HG02678 (cell line): ENCODE results near the gene WFDC9.
"Not testable (repeated sequence)": the region's sequence is repeated elsewhere in the genome, so short reads cannot be mapped to it uniquely, and the experiment has no call there.

Experiments used
- ATAC-seq: cut with Tn5 transposase; IDR thresholded peaks from one replicate; pipeline ENCODE4 v1.9.1; 2021; ENCODE audit warnings: mild to moderate bottlenecking, moderate library complexity; ENCODE audit not compliant: unreplicated experiment

Gene WFDC9

DNA sequence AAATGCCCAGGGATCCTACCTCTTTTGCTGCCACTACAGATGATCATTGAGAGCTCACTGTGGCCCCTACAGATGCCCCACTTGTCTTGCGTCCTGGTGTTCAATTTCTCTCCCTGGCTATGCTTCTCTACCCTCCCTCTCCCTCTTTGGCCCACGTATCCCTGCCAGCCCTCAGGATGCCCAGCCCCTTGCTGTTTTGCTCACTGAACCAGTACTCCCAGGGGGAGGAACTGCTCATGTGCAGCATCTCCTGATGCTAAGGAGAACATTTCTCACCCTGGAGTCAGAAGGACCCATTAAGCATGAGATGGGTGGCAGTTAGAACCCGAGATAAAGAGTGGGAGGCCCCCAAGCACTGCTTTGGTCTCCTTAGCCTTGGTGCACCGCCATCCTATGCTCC lies at the start of gene WFDC9:
Gene WFDC9, minus strand, starts transcription at position 101 of the 400 bp plus-strand sequence. CDS start 21,103 bp downstream, outside the sequence.
- no peak for ATAC-seq

DNA sequence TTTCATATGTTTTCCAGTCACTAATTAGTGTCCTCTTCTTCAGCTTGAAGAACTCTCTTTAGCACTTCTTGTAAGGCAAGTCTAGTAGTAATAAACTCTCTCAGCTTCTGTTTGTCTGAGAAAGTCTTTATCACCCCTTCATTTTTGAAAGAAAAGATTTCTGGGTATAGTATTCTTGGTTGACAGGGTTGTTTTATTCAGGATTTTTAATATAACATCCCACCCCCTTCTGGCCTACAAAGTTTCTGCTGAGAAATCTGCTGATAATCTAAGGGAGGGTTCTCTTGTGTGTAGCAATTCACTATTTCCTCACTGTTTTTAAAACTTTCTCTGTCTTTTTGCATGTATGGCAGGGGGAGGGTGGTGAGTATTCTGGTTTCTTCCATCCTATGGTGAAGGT lies 48.6 kb upstream of the WFDC9 start:
- no peak for ATAC-seq

- no peak for ATAC-seq
These were observed 41.7 kb upstream of the WFDC9 start for GRCh38 chr20:45672765-45673164.

- ATAC-seq: no peak
These were observed 39.1 kb upstream of the WFDC9 start, which contains the start of gene WFDC11 for GRCh38 chr20:45670139-45670538. Gene WFDC11, minus strand, starts transcription at chr20:45670239. Its CDS starts 19,639 bp downstream, at chr20:45650600.

GRCh38 chr20:45657038-45657437 lies 26.0 kb upstream of the WFDC9 start:
- not testable (repeated sequence) for ATAC-seq

GRCh38 chr20:45651726-45652125 lies 20.6 kb upstream of the WFDC9 start:
- ATAC-seq: not testable (repeated sequence)

DNA sequence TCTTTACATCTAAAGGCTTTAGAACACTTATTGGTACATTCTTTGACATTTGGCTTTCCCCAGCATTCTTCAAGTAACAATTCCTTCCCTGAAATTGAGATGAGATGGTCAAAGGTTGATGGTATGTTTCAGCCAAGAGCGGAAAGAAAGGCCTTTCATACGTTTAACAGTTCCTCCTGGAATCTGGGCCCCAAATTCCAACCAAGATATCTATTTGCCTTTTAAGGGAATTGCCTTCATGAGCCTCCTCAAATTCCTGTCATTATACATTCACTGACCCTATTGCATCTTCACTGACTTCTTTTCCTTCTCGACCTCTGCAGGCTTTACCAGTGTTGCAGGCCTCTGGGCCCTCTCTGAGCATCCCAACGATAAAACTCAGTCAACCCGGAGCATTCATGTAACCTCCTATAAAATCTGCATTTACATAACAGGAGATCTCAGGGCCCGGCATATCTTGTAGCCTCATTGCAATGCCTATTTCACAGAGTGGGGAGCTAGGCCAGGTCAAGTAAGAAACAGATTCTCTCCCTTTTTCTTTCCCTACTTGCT lies 18.3 kb upstream of the WFDC9 start:
- no peak for ATAC-seq

GRCh38 chr20:45647441-45648050 lies 16.5 kb upstream of the WFDC9 start:
- ATAC-seq: no peak

GRCh38 chr20:45646875-45647274 lies 15.8 kb upstream of the WFDC9 start:
- ATAC-seq: no peak

DNA sequence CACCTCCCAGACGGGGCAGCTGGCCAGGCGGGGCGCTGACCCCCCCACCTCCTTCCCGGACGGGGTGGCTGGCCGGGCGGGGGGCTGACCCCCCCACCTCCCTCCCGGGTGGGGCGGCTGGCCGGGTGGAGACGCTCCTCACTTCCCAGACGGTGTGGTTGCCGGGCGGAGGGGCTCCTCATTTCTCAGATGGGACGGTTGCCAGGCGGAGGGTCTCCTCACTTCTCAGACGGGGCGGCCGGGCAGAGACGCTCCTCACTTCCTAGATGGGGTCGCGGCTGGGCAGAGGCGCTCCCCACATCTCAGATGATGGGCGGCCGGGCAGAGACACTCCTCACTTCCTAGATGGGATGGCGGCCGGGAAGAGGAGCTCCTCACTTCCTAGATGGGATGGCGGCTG lies 14.8 kb upstream of the WFDC9 start:
- ATAC-seq: not testable (repeated sequence)

- ATAC-seq: not testable (repeated sequence)
These were observed 10.0 kb upstream of the WFDC9 start for GRCh38 chr20:45641076-45641475.

GRCh38 chr20:45639687-45640086 lies 8.6 kb upstream of the WFDC9 start:
- no peak for ATAC-seq

- no peak for ATAC-seq
These were observed 5.4 kb upstream of the WFDC9 start for GRCh38 chr20:45636513-45636912.

DNA sequence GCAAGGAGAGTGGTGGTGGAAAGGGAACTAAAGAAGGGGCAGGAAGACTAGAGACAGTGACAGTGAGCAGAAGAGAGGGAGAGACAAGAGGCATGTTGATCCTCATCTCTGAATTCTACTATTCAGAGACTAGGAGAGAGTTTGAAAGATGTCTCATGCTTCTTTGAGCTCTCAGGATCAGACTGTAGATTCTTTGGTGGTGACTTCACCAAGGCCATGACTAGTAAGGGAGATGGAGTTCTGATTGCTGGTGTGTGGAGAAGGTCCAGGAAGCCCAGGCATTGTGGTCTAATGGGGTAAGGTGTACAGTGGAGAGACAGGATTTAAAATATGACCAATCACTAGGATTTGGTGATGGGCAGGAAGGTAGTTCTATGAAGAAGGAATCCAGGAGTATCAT lies 713 bp downstream of the WFDC9 start:
- no peak for ATAC-seq

- no peak for ATAC-seq
These were observed 1.5 kb downstream of the WFDC9 start, which contains the start of gene WFDC10A for GRCh38 chr20:45629496-45630100. Gene WFDC10A, plus strand, starts transcription at chr20:45629739. Its CDS starts 75 bp downstream, at chr20:45629814.

- ATAC-seq: no peak
These were observed 4.5 kb downstream of the WFDC9 start for GRCh38 chr20:45626540-45626939.

- no peak for ATAC-seq
These were observed 9.5 kb downstream of the WFDC9 start for GRCh38 chr20:45621593-45621992.

GRCh38 chr20:45617591-45617990 lies 13.5 kb downstream of the WFDC9 start:
- ATAC-seq: no peak

DNA sequence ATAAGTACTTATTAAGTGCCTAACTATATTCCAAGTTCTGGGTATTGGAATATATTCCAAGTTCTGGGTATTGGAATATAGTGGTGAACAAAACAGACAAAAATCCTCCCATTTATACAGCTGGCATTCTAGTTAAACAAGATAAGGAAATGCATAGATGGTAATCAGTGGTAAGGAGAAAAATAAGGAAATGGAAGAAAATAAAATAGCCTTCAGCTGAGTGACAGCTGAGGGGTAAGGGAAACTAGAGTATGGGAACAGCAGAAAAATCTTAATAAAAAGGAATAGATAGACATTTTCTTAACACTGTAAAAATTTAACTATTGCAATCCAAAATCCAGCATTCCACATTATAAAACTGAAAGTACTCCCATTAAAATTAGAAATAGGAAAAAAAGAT lies 18.8 kb downstream of the WFDC9 start:
- ATAC-seq: no peak

GRCh38 chr20:45611054-45611453 lies 20.0 kb downstream of the WFDC9 start:
- no peak for ATAC-seq

- no peak for ATAC-seq
These were observed 23.3 kb downstream of the WFDC9 start for GRCh38 chr20:45607810-45608209.

DNA sequence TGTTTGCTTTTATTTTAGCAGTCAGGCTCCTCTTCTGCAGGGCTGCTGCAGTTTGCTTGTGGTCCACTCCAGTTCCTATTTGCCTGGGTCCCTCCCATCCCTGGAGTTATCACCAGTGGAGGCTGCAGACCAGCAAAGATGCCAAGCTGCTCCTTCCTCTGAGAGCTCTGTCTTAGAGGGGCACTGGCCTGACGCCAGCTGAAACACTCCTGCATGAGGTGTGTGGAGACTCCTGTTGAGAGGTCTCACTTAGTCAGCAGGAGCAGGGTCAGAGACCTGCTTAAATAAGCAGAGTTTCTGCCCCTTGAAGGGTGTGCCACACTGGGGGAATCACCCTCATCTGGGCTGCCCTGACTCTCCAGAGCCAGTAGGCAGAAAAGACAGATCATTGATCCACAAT lies 35.8 kb downstream of the WFDC9 start:
- no peak for ATAC-seq
